ENCODE results near the gene BICD2. TPM values are rescaled to one million over a fixed set of nuclear protein-coding genes. Genes with fewer than 3 reads are reported as not detected.
"Not testable (repeated sequence)": the region's sequence is repeated elsewhere in the genome, so short reads cannot be mapped to it uniquely, and the experiment has no call there.

The BICD2 gene
- total RNA-seq, 1 experiment from 2014 or later, result 40.6 TPM

GRCh38 chr9:92769990-92770359, 5.3 kb upstream of the BICD2 start:
- H3K79me2 ChIP-seq (ENCODE audit: low read depth), result no peaks in the 10 kb centered on the region
- H3K4me2 ChIP-seq, result no peak overlapping the region
- CTCF ChIA-PET, result no interaction called here
- POLR2A ChIA-PET (ENCODE audit: unreplicated experiment), result no interaction called here
- no peaks in the 10 kb centered on the region for H3K27me3 ChIP-seq (ENCODE audit: insufficient read depth, low read depth)
- peaks cover 8% of the 10 kb centered on the region for H3K4me1 ChIP-seq (replicated peaks; ENCODE audit: insufficient read depth)
- intact Hi-C loops (cut with micrococcal nuclease; ENCODE audit: unreplicated experiment), result loop anchor here (5.0 to 10.0 kb wide), 3 partner anchors 325 to 445 kb away; partner anchors contain the start of genes CARD19, CENPP and NOL8
- H2AFZ ChIP-seq, result no peak overlapping the region
- H3K27ac ChIP-seq, result no peak overlapping the region
- no peak for TF ChIP-seq EZH2 (IDR thresholded peaks at IDR 0.05; ENCODE audit: low read depth)
- TF ChIP-seq CTCF (conservative IDR thresholded peaks at IDR 0.05), result no peak
- no peaks in the 10 kb centered on the region for H3K36me3 ChIP-seq (ENCODE audit: low read depth)
- H3K9me3 ChIP-seq (ENCODE audit: insufficient read depth, low read depth), result no peaks in the 10 kb centered on the region
- no peaks in the 10 kb centered on the region for H4K20me1 ChIP-seq (ENCODE audit: insufficient read depth)
- H3K4me3 ChIP-seq, result no peak overlapping the region
- H3F3A ChIP-seq (ENCODE audit: insufficient read depth, low read depth), result peaks cover 7% of the 10 kb centered on the region; the same call in 1 of the 2 replicates
- no peak for DNase-seq
- BruUV-seq (replicated peaks), result no TSS peak
- H3K9me2 ChIP-seq (ENCODE audit: insufficient read depth), result no peaks in the 10 kb centered on the region

GRCh38 chr9:92769286-92769685, 4.7 kb upstream of the BICD2 start:
- BruUV-seq (replicated peaks), result no TSS peak
- ChIA-PET CTCF (no interaction called here), POLR2A (ENCODE audit: unreplicated experiment) (no interaction called here)
- Histone ChIP-seq H3F3A (ENCODE audit: insufficient read depth, low read depth) (peaks cover 7% of the 10 kb centered on the region; the same call in 1 of the 2 replicates), H3K4me2 (no peak overlapping the region), H3K4me3 (no peak overlapping the region), H3K36me3 (ENCODE audit: low read depth) (no peaks in the 10 kb centered on the region), H3K27me3 (ENCODE audit: insufficient read depth, low read depth) (no peaks in the 10 kb centered on the region), H3K79me2 (ENCODE audit: low read depth) (peaks cover 2% of the 10 kb centered on the region), H2AFZ (no peak overlapping the region), H3K9me3 (ENCODE audit: insufficient read depth, low read depth) (no peaks in the 10 kb centered on the region), H4K20me1 (ENCODE audit: insufficient read depth) (no peaks in the 10 kb centered on the region), H3K4me1 (replicated peaks; ENCODE audit: insufficient read depth) (peaks cover 8% of the 10 kb centered on the region), H3K9me2 (ENCODE audit: insufficient read depth) (no peaks in the 10 kb centered on the region), H3K27ac (no peak overlapping the region)
- intact Hi-C loops (cut with micrococcal nuclease; ENCODE audit: unreplicated experiment), result loop anchor here (5.0 to 10.0 kb wide), 3 partner anchors 326 to 444 kb away; partner anchors contain the start of genes CARD19, CENPP and NOL8
- no peak for DNase-seq
- TF ChIP-seq EZH2 (IDR thresholded peaks at IDR 0.05; ENCODE audit: low read depth) (no peak), CTCF (conservative IDR thresholded peaks at IDR 0.05) (no peak)

GRCh38 chr9:92768816-92769215, 4.2 kb upstream of the BICD2 start:
- H2AFZ ChIP-seq; H3K27me3 ChIP-seq (ENCODE audit: insufficient read depth, low read depth); H3K79me2 ChIP-seq (ENCODE audit: low read depth); H3K9me3 ChIP-seq (ENCODE audit: insufficient read depth, low read depth); H3K27ac ChIP-seq; H3K4me1 ChIP-seq (replicated peaks; ENCODE audit: insufficient read depth); H4K20me1 ChIP-seq (ENCODE audit: insufficient read depth); H3K4me2 ChIP-seq; H3F3A ChIP-seq (ENCODE audit: insufficient read depth, low read depth); H3K4me3 ChIP-seq; CTCF ChIA-PET; H3K9me2 ChIP-seq (ENCODE audit: insufficient read depth); BruUV-seq (replicated peaks); DNase-seq; H3K36me3 ChIP-seq (ENCODE audit: low read depth): not testable (repeated sequence)
- POLR2A ChIA-PET (ENCODE audit: unreplicated experiment), result interaction anchor here (0.5 to 0.7 kb wide), 2 partner anchors 30 to 276 kb away, joined by 3 to 5 read pairs; no protein-coding TSS in a partner anchor
- intact Hi-C loops (cut with micrococcal nuclease; ENCODE audit: unreplicated experiment), result loop anchor here (5.0 to 10.0 kb wide), 3 partner anchors 326 to 444 kb away; partner anchors contain the start of genes CARD19, CENPP and NOL8

Data from PC-9 (cell line).